WTC11 (cell line): ENCODE measurements around the gene DPCD. TPM values are rescaled to one million over a fixed set of nuclear protein-coding genes. Genes with fewer than 3 reads are reported as not detected.

Source experiments
- ATAC-seq: fragments of 200-7000 bp; cut with Tn5 transposase; 2 replicates; pipeline ENCODE4 v1.10.0; 2021; ENCODE audit warnings: mild to moderate bottlenecking, moderate library complexity
- CTCF ChIA-PET: fragments of 300-600 bp; sonication (Branson Sonifier 250); formaldehyde crosslinking; loops from one replicate; lab custom pipeline; 2021; ENCODE audit warnings: antibody characterized with exemption; lab: Charles Lee
- POLR2A ChIA-PET: fragments of 350-600 bp; sonication (Branson Sonifier 250); formaldehyde crosslinking; loops from one replicate; lab custom pipeline; 2021; ENCODE audit warnings: antibody characterized with exemption; lab: Charles Lee
- DNase-seq: peaks from one replicate; pipeline ENCODE4 v3.0.0; 2021; ENCODE audit warnings: low spot score
- H3K27ac Mint-ChIP-seq: 2 replicates; pipeline ENCODE4 v1.8.0; 2021; ENCODE audit warnings: mixed read lengths
- H3K27me3 Mint-ChIP-seq: 2 replicates; pipeline ENCODE4 v1.8.0; 2021; ENCODE audit warnings: low read depth, mild to moderate bottlenecking, moderate library complexity, mixed read lengths
- H3K36me3 Mint-ChIP-seq: 2 replicates; pipeline ENCODE4 v1.8.0; 2021; ENCODE audit warnings: mixed read lengths
- H3K4me1 Mint-ChIP-seq: 2 replicates; pipeline ENCODE4 v1.8.0; 2022; ENCODE audit warnings: mixed read lengths
- H3K4me3 Mint-ChIP-seq: 2 replicates; pipeline ENCODE4 v1.8.0; 2021; ENCODE audit warnings: mild to moderate bottlenecking, moderate library complexity, mixed read lengths
- H3K9me3 Mint-ChIP-seq: 2 replicates; pipeline ENCODE4 v1.8.0; 2021; ENCODE audit warnings: mixed read lengths
- CTCF ChIP-seq: fragments of 200-600 bp; IDR thresholded peaks from 2 replicates; pipeline ENCODE4 v1.8.0; 2022; ENCODE audit warnings: antibody characterized with exemption
- E2F4 ChIP-seq: sonication (generic); formaldehyde crosslinking; IDR thresholded peaks from 2 replicates; pipeline ENCODE4 v1.8.1; 2022; ENCODE audit warnings: low read depth, mild to moderate bottlenecking, moderate library complexity, missing genetic modification reagents, borderline replicate concordance
- E2F5 ChIP-seq: sonication (generic); formaldehyde crosslinking; IDR thresholded peaks from 2 replicates; pipeline ENCODE4 v1.8.1; 2022; ENCODE audit warnings: mild to moderate bottlenecking, moderate library complexity, missing genetic modification reagents
- ELF4 ChIP-seq: sonication (generic); formaldehyde crosslinking; IDR thresholded peaks from 2 replicates; pipeline ENCODE4 v1.8.1; 2022; ENCODE audit warnings: low read depth, mild to moderate bottlenecking, moderate library complexity, missing genetic modification reagents
- FOXJ3 ChIP-seq: sonication (generic); formaldehyde crosslinking; IDR thresholded peaks from 2 replicates; pipeline ENCODE4 v1.9.0; 2021; ENCODE audit warnings: missing genetic modification reagents, mild to moderate bottlenecking, borderline replicate concordance
- HMGA2 ChIP-seq: fragments of 250-450 bp; sonication (Bioruptor Pico); IDR thresholded peaks from 2 replicates; pipeline ENCODE4 v1.4.0; 2021; ENCODE audit warnings: mild to moderate bottlenecking, moderate library complexity
- HMGXB4 ChIP-seq: sonication (generic); formaldehyde crosslinking; IDR thresholded peaks from 2 replicates; pipeline ENCODE4 v1.8.1; 2023; ENCODE audit warnings: mild to moderate bottlenecking, moderate library complexity, missing genetic modification reagents
- JUN ChIP-seq: sonication (generic); formaldehyde crosslinking; IDR thresholded peaks from 2 replicates; pipeline ENCODE4 v1.8.0; 2023; ENCODE audit warnings: mild to moderate bottlenecking, missing genetic modification reagents
- KAT7 ChIP-seq: sonication (generic); formaldehyde crosslinking; IDR thresholded peaks from 2 replicates; pipeline ENCODE4 v1.8.1; 2023; ENCODE audit warnings: missing genetic modification reagents, mild to moderate bottlenecking, borderline replicate concordance
- MAX ChIP-seq: sonication (generic); formaldehyde crosslinking; IDR thresholded peaks from 2 replicates; pipeline ENCODE4 v1.8.0; 2022; ENCODE audit warnings: mild to moderate bottlenecking, missing genetic modification reagents
- NR3C1 ChIP-seq: sonication (generic); formaldehyde crosslinking; conservative IDR thresholded peaks from 2 replicates; pipeline ENCODE4 v1.8.1; 2023; ENCODE audit warnings: low read depth, mild to moderate bottlenecking, missing genetic modification reagents
- SP1 ChIP-seq: sonication (generic); formaldehyde crosslinking; conservative IDR thresholded peaks from 2 replicates; pipeline ENCODE4 v1.8.1; 2022; ENCODE audit warnings: missing genetic modification reagents
- TCF7 ChIP-seq: sonication (generic); formaldehyde crosslinking; IDR thresholded peaks from 2 replicates; pipeline ENCODE4 v1.8.0; 2022; ENCODE audit warnings: mild to moderate bottlenecking, low read depth, missing genetic modification reagents, moderate library complexity
- TEAD1 ChIP-seq: sonication (generic); formaldehyde crosslinking; IDR thresholded peaks from 2 replicates; pipeline ENCODE4 v1.8.0; 2022; ENCODE audit warnings: mild to moderate bottlenecking, missing genetic modification reagents
- TP53 ChIP-seq: sonication (generic); formaldehyde crosslinking; IDR thresholded peaks from 2 replicates; pipeline ENCODE4 v1.8.1; 2023; ENCODE audit warnings: mild to moderate bottlenecking, missing genetic modification reagents
- ZBTB21 ChIP-seq: sonication (generic); formaldehyde crosslinking; IDR thresholded peaks from 2 replicates; pipeline ENCODE4 v1.8.1; 2023; ENCODE audit warnings: mild to moderate bottlenecking, missing genetic modification reagents, borderline replicate concordance
- ZMAT4 ChIP-seq: fragments of 250-450 bp; sonication (Bioruptor Pico); IDR thresholded peaks from 2 replicates; pipeline ENCODE4 v1.9.0; 2021; ENCODE audit warnings: mild to moderate bottlenecking
- ZNF121 ChIP-seq: sonication (generic); formaldehyde crosslinking; IDR thresholded peaks from 2 replicates; pipeline ENCODE4 v1.8.0; 2023; ENCODE audit warnings: missing genetic modification reagents
- ZNF317 ChIP-seq: sonication (generic); formaldehyde crosslinking; IDR thresholded peaks from 2 replicates; pipeline ENCODE4 v1.8.1; 2023; ENCODE audit warnings: low read depth, mild to moderate bottlenecking, moderate library complexity, missing genetic modification reagents, borderline replicate concordance
- ZNF416 ChIP-seq: fragments of 250-450 bp; sonication (Bioruptor Pico); IDR thresholded peaks from 2 replicates; pipeline ENCODE4 v1.9.0; 2021; ENCODE audit warnings: mild to moderate bottlenecking, inconsistent platforms
- total RNA-seq: library from RNA; stranded (reverse); gene quantifications from 3 replicates; pipeline ENCODE4 v1.2.3, GENCODE V29; 2021
- TF ChIP-seq, protein P1 (sequence below): sonication (generic); formaldehyde crosslinking; IDR thresholded peaks from 2 replicates; pipeline ENCODE4 v1.8.1; 2023; ENCODE audit warnings: mild to moderate bottlenecking, missing genetic modification reagents
- TF ChIP-seq, protein P2 (sequence below): sonication (generic); formaldehyde crosslinking; IDR thresholded peaks from 2 replicates; pipeline ENCODE4 v1.8.0; 2022; ENCODE audit warnings: mild to moderate bottlenecking, missing genetic modification reagents

Gene DPCD
- total RNA-seq, 1 experiment from 2014 or later = 21.8 TPM

- TF ChIP-seq E2F4 (no peak), NR3C1 (CRISPR knock-in tag) (no peak), HMGA2 (CRISPR knock-in tag) (no peak), ZNF121 (CRISPR knock-in tag) (no peak), ZNF416 (CRISPR knock-in tag) (no peak)
- TF ChIP-seq, all 79 proteins: peak for 0
These were observed 23.6 kb upstream of the DPCD start (continued) for GRCh38 chr10:101564490-101564991.

GRCh38 chr10:101565370-101565900, 22.7 kb upstream of the DPCD start:
- Mint-ChIP-seq H3K27ac (no peak overlapping the region), H3K4me3 (no peak overlapping the region), H3K27me3 (peaks cover 51% of the 10 kb centered on the region), H3K36me3 (no peaks in the 10 kb centered on the region), H3K4me1 (peaks cover 19% of the 10 kb centered on the region), H3K9me3 (no peaks in the 10 kb centered on the region)
- DNase-seq (no peak), ATAC-seq (no peak)
- TF ChIP-seq ZNF317 (CRISPR knock-in tag) = no peak
- TF ChIP-seq ZBTB21 (CRISPR knock-in tag) = no peak
- TF ChIP-seq ZMAT4 (CRISPR knock-in tag) = no peak
- TF ChIP-seq FOXJ3 (CRISPR knock-in tag) = no peak
- no peak for TF ChIP-seq ZNF121 (CRISPR knock-in tag)
- no peak for TF ChIP-seq KAT7
- no peak for TF ChIP-seq JUN
- no peak for TF ChIP-seq ELF4 (CRISPR knock-in tag)
- ChIA-PET POLR2A (no interaction called here), CTCF (no interaction called here)

GRCh38 chr10:101565936-101566332, 22.2 kb upstream of the DPCD start:
- Mint-ChIP-seq H3K9me3 (no peaks in the 10 kb centered on the region), H3K27me3 (peaks cover 56% of the 10 kb centered on the region), H3K27ac (no peak overlapping the region), H3K4me3 (peak overlapping the region; percentile 45; the same call in 1 of the 2 replicates), H3K4me1 (peaks cover 24% of the 10 kb centered on the region), H3K36me3 (no peaks in the 10 kb centered on the region)
- DNase-seq (no peak), ATAC-seq (no peak)
- ChIA-PET CTCF (no interaction called here), POLR2A (no interaction called here)
- TF ChIP-seq, protein P1, sequence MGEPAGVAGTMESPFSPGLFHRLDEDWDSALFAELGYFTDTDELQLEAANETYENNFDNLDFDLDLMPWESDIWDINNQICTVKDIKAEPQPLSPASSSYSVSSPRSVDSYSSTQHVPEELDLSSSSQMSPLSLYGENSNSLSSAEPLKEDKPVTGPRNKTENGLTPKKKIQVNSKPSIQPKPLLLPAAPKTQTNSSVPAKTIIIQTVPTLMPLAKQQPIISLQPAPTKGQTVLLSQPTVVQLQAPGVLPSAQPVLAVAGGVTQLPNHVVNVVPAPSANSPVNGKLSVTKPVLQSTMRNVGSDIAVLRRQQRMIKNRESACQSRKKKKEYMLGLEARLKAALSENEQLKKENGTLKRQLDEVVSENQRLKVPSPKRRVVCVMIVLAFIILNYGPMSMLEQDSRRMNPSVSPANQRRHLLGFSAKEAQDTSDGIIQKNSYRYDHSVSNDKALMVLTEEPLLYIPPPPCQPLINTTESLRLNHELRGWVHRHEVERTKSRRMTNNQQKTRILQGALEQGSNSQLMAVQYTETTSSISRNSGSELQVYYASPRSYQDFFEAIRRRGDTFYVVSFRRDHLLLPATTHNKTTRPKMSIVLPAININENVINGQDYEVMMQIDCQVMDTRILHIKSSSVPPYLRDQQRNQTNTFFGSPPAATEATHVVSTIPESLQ (CRISPR knock-in tag) = no peak
- TF ChIP-seq MAX (CRISPR knock-in tag) = no peak
- no peak for TF ChIP-seq E2F5 (CRISPR knock-in tag)
- TF ChIP-seq TP53 (CRISPR knock-in tag) = no peak
- TF ChIP-seq SP1 (CRISPR knock-in tag) = no peak
- TF ChIP-seq HMGXB4 (CRISPR knock-in tag) = no peak
- TF ChIP-seq TEAD1 (CRISPR knock-in tag) = no peak
- no peak for TF ChIP-seq E2F4
- no peak for TF ChIP-seq CTCF
- TF ChIP-seq, protein P2, sequence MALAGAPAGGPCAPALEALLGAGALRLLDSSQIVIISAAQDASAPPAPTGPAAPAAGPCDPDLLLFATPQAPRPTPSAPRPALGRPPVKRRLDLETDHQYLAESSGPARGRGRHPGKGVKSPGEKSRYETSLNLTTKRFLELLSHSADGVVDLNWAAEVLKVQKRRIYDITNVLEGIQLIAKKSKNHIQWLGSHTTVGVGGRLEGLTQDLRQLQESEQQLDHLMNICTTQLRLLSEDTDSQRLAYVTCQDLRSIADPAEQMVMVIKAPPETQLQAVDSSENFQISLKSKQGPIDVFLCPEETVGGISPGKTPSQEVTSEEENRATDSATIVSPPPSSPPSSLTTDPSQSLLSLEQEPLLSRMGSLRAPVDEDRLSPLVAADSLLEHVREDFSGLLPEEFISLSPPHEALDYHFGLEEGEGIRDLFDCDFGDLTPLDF (CRISPR knock-in tag) = no peak
- TF ChIP-seq TCF7 (CRISPR knock-in tag) = no peak
